GM19372 (cell line): Measurements from ENCODE around the gene ARCN1.

ENCODE experiments used
- ATAC-seq: cut with Tn5 transposase; IDR thresholded peaks from one replicate; pipeline ENCODE4 v1.9.1; 2021; ENCODE audit warnings: mild to moderate bottlenecking, low read depth, moderate library complexity; ENCODE audit not compliant: unreplicated experiment

The ARCN1 gene

DNA sequence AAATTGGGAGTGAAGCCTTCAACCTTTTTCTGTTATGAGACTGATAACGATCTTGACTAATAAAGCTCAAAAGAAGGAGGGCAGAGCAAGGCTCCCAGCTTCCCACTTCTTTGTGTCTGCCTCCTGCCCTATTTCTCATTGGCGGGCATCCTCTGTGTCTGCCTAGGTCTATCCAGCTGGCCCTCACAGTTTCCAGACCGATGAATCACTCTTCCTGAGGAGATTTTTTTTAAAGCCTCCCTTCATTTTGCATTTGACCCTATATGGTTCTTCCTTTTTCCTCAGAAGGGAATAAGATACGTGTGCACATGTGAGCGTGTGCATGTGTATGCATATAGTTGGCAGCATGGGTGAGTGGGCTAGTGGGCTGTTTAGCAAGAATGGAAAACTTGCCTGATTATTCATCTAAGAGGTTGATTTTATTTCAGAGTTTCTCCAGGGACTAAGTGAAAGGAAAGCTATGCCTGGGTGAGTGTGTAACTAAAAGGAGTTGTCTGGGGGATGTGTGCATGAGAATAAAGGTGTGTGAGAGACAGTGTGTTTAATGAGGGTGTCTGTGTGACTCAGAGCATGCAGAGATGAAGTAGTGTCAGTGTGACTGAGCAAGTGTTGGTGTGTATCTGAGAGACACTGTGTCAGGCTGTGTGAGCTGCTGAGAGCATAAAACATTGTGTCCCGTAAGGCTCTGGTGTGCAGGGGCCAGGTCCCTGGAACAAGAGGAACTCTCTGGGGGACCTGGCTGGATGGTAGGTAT lies 47.4 kb downstream of the ARCN1 start:
- no peak for ATAC-seq

DNA sequence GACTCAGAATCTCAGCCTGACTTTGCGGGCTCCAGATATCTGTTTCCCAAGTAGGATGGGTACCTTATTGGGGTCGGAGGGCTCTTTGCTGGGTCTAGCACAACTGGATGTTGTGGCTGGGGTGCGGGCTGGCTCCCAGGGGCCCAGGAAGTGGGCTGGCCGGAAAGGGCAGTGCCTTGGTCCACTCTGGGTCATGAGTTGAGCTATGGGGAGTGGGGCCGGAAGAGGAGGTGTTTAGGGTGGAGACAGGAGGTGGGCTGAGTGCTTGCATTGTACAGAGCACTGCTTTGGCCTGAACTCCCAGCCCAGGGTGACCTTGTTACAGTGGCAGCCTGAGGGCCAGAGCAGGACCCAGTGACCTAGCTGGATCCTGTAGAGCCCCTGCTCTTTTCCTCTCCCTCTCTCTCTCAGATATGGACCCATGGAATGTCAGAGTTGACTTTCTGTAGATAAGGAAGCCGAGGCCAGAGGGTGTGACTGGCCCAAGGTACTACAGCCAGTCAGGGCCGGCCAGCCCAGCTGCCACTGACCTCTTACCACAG lies 48.4 kb downstream of the ARCN1 start:
- no peak for ATAC-seq

DNA sequence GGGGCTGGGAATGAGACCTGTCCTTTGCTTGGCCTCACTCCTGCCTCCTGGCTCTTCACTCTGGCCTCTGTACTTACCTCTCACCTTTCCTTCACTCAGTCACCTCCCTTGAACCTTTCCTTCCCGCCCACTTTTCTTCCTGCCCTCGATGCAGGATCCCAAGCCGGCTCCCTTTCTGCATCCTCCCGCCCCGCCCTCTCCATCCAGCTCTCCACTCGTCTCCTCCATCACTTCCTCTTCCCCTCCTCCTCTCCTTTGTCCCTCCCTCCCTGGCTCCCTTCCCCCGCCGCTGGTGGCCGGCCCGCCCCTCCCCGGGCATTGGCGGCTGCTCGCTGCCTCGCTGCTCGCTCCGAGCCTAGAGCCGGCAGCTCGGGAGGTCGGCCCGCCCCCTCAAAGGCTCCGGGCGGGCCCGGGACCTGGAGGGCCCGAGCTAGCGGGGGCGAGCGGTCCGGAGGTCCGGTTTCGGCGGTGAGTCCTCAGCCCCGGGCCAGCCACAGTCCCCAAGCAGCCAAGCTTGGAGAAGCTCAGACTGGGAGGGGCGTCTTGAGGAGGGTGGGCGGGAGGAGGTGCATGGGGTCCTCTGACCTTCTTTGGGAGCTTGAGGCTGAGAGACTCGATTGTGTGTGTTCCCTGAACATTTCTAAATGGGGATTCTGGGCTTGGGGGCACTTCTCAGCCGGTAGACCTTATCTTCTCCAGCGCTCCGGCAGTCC lies 49.0 kb downstream of the ARCN1 start:
- no peak for ATAC-seq

DNA sequence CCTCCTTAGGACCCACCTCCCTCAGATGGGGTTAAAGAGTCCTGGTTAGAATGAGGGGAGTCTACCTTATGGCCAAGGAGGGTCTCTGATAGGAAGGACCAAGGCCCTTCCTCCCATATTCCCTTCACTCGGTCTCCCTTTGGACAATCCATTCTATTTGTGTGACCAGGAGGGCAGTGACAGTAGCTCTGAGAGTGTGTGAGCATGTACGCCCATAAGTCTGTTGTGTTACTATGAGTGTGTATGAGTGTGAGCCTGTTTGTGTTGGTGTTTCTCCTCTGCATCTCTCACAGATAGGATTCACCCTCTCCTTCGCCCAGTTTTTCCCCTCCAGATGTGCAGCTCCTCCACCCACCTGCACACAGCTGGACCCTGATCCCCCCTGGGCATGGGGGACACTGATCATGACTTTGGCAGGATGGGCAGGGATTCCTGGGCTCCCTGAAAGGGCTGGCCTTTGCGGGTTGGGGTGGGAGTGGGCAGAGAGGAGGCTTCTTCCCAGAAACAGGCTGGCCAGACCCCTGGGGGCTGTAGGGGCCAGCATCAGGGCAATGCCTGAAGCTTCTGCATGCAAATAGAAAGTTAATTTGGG lies 49.7 kb downstream of the ARCN1 start:
- ATAC-seq: no peak

DNA sequence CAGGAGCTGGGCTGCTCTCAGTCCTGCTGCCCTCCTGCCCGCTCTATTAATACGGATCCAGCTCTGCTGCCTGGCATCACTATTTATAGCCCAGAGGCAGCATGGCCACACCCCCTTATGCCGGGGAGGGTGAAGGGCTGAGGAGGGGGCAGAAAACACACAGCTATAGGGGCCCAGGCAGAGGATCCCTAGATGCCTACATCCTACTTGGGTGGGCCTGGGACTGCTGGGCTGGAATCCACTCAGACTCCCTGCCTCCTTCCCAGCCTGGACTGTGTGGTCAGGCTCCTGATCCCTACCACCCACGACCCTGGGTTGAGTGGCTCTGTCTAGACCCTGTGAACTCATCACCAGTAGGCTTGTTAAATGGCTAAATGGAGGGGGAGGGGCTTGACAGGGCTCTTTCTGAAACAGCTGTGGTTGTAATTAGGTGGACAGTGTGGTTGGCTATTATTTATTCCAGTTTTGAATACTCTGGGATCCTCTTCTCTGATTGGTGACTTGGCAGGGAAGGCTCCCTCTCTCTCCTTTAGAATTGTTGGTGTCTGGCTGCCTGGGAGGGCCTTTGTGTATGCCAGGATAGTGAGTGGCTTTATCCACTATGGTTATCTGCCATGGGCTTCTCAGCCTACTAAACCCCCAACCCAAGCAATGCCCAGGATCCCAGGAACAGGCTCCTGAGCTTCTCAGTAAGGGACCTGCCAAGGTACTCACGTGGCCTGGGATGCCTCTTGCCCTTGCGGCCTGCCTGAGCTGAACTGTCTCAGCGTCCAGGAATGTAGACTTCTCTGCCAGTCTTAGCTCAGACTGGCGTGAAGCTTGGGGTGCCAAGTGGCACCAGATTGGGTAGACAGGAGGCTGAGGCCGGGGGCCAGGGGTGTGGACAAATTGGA lies 50.4 kb downstream of the ARCN1 start:
- ATAC-seq: no peak

DNA sequence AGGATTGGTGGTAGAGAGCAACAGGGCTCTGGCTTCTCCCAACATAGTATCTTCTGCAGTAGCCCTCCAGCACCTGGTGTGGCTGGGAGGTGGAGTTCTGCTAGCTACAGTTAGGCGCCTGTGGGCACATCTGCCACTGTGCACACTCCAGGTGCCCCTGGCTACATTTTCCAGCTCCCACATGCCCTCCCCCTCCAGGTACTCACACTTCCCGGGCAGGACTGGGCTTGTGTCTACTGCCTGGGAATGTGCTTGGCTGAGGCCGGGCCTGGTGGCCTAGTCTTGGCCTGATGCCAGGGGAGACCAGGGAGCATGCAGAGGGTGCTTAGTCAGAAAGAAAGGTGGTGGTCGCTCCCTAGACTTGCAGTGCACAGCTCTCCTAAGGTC lies 51.1 kb downstream of the ARCN1 start:
- ATAC-seq: no peak

DNA sequence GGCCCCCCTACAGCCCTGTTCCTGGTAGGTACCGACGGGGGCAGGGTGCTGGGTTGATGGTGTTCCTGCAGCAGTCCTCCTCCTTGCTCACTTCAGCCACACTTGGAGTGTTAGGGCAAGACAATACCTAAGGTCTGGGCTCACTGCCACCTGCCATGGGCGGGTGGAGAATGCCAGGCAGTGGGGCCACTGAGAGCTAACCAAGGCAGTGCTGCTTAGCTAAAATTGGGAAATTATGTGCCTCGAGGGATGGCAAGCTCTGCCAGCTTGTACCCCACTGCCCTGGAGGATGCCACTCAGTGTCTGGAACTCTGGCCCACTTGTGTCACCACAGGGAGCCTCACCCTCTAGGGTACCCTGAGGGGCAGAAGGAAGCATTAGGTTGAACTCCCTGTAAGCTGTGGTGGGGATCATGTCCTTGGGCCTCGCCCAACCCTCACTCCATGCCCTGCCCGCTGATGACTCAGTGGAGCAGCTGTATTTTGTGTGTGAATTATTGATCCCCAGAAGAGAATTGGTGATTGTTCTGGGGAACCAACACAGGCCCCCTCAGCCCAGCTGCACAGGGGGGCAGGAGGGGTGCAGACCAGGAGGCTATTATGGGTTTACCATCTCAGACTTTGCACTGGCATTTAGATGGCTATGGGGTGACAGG lies 53.0 kb downstream of the ARCN1 start:
- no peak for ATAC-seq

DNA sequence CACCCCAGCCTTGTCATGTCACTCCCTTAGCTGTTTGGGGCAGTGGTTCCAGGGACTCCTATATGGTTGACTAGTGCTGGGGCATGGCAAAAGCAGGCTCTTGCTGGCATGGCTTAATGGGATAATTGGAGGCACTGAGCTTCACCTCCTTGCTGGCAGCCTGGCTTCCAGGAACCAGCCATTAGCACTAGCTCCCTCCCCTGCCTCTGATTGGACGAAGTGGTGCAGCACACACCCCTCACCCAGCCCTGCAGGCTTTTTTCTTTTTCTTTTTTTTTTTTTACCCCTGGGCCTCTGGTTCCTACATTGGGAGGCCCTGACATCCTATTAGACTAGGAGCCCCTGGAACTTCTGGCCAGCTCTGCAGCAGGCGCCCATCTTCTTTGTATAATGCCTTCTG lies 53.8 kb downstream of the ARCN1 start:
- ATAC-seq: no peak

DNA sequence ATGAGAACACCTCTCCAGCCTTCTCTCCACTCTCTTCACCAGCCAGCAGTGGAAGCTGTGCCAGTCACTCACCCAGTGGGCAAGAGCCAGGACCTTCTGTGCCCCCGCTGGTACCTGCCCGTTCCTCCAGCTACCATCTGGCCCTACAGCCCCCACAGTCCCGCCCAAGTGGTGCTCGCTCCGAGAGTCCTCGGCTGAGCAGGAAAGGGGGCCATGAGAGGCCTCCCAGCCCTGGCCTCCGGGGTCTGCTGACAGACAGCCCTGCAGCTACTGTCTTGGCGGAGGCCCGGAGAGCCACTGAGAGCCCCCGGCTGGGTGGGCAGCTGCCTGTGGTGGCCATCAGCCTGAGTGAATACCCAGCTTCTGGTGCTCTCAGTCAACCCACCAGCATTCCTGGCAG lies 55.4 kb downstream of the ARCN1 start:
- no peak for ATAC-seq

DNA sequence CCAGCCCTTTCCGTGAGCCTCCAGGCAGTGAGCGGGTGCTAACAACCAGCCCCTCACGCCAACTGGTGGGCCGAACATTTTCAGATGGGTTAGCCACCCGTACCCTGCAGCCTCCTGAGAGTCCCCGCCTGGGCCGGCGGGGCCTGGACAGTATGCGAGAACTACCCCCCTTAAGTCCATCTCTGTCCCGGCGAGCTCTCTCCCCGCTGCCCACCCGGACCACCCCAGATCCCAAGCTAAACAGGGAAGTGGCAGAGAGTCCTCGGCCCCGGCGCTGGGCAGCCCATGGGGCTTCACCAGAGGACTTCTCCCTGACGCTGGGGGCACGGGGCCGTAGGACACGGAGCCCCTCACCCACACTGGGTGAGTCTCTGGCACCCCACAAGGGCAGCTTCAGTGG lies 55.8 kb downstream of the ARCN1 start:
- ATAC-seq: no peak

DNA sequence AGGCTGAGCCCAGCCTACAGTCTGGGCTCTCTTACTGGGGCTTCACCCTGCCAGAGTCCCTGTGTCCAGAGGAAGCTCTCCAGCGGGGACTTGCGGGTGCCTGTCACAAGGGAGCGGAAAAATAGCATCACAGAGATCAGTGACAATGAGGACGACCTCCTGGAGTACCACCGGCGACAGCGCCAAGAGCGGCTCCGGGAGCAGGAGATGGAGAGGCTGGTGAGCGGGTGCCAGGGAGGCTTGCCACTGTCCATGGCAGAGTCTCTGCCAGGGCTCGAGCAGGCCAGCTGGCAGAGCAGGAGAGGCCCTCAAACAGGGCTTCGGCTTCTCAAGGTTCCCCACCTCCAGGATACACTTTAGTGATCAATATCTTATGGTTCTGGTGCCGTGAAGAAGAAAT lies 56.2 kb downstream of the ARCN1 start:
- no peak for ATAC-seq

DNA sequence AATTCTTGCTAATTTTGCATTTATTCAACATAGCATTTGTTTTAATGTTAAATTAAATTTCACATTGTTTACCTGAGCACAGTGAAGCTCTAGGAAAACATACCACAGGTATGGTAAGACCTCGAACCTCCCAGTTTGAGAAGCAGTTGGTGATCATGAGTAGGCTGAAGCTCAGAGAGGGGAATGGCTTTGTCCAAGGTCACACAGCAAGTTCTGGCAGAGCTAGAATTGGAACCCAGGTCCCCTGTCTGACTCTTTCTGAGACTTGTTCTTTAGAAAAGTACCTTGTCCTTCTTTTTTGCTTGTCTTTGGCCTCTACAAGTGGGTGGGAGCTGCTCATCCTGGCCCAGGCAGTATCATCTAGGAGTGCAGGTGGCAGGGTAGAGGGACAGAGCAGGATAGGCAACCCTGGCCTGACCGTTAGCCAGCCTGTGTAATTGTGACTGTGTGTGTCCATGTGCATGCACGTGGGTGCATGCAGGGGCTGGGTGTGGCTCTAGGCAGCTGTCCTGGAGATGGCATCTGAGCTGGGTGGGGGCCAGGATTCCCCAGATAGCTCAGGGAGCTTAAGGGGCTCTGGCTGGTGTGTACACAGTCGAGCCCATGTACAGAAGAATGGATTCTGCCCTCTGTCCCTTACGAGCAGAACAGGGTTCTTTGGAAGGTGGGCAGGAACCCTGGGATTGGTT lies 56.8 kb downstream of the ARCN1 start:
- no peak for ATAC-seq

DNA sequence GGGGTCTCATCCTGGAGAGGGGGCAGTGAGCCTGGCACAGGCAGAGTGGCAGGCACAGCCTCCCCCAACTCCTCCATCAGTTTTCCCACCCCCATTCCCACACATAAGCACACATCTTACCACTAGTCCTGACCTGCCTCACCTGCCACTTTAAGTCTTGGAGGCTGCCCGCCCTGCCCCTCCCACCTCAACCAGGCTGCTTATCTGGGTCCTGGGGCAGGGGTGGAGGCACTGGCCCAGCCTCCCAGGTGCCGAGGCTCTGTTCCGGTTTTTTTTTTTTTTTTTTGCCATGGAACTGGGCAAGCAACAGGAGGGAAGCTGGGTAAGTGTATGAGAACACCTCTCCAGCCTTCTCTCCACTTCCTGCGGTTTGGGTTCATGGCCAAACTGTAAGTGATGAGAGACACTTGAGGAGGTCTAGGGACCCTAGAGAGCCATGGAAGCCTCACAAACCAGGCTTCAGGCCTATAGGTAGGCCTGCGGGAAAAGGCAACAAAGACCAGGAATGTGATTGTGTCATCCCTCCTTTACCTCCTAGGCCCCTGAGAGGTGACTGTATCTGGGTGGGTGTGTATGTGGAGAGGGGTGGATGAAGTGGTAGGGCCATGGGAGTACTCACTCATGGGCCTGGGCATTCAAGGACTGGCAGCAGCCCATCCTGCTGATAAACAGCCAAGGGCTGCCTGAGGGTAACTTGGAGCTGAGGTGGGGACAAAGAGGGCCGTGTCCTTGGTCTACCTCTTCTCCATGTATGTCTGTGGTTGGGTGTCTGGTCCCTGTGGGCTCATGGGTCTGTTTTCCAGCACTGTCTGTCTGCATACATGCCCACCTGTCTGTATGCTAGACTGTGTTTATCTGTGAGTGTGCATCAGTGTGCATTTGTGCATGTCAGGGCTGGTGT lies 57.8 kb downstream of the ARCN1 start:
- no peak for ATAC-seq

DNA sequence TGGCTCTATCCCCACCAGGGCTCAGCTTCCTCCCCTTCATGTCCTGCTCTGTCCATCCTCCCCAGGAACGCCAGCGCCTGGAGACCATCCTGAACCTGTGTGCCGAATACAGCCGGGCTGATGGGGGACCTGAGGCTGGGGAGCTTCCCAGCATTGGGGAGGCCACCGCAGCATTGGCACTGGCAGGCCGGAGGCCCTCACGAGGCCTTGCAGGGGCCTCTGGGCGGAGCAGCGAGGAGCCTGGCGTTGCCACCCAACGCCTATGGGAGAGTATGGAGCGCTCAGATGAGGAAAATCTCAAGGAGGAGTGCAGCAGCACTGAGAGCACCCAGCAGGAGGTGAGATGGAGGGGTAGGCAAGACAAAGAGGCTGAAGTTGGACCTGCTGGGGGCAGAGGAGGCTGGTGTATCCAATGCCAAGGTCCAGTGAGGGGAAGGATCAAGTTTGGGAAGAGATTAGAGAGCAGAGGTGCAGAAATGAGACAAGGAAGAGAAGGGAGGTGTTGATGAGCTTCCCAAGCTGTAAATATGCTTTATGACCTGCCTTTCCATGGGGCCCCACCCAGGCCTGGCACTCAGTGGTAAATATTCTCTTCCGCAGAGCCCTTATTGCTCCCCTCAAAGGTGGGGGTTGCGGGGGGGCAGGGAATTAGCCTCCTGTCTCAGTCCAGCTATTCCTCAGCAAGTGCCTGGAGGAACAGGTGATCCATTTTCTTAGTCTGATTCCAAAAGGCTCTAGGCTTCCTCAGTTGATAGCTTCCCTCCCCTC lies 59.1 kb downstream of the ARCN1 start:
- ATAC-seq: no peak

DNA sequence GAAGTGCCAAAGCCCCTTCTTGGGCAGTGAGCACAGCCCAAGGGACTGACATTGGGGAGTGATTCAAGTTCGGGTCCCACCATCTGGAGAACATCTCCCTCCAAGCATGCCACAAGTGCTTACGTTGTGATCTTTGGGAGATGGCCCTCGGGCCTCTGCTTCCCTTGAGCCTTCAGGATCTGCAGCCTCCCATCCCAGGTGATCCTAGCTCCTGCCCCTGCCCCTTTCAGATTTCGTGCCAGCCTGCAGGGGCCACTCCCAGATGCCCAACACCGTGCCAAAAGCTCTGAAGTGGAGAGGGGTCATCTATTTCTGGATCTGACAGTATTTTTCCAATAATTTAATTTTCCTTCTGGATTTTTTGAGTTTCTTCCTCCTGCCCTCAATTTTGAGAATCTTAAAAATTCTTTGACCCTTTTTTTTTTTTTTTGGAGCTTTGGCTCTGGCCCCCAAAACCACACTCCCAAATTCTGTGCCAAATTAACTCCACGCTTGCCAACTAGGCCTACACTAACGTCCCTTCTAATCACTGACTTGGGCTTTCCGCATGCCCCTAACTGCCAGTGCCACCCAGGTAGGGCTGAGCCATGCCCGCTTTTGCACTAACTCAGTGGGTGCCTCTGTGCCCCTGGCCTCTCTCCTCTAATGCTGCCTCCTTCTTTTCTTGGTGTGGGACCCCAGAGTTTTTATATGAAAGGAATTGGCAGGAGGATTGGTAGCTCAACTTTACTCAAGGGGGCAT lies 60.5 kb downstream of the ARCN1 start:
- no peak for ATAC-seq

DNA sequence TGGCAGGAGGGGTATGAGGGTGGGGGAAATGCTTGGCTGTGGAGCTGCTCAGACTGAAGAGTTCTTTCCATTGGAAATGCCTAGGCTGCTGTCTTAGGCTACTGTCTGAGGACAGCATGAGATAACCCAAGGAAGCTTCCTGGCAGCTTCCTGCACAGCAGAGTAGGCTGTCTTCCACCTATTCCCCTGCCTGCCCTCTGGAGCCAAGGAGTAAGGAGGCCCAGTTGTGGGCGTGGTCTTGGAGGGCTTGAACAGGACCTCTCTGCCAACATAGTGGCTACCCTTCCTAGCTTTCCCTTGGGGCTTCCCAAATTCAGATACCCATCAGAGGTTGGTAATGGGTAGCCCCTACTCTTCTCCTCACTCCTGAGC lies 61.1 kb downstream of the ARCN1 start:
- ATAC-seq: no peak

DNA sequence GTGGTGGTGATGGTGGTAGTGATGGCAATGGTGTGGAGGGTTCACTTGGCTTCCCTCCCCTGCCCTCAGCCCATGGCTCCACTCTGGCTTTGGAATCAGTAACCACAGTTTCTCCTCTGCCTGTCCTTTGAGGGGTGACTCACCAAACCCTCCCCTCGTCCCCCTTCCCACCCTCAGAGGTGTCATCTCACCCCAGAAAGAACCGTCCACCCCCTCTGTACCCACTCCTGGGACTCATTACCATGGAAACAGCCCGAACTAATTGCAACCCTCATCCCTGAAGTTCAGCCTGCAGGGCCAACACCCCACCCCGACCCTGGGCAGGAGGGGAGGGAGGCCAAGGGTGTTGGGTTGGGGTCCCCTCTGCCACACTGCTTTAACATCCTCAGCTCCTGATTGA lies 61.8 kb downstream of the ARCN1 start:
- no peak for ATAC-seq
